ENCODE data around the gene BDNF. TPM values are rescaled to one million over a fixed set of nuclear protein-coding genes. Genes with fewer than 3 reads are reported as not detected.

BDNF gene
- total RNA-seq, 1 donor from 2014 or later, result 1.6 TPM

DNA sequence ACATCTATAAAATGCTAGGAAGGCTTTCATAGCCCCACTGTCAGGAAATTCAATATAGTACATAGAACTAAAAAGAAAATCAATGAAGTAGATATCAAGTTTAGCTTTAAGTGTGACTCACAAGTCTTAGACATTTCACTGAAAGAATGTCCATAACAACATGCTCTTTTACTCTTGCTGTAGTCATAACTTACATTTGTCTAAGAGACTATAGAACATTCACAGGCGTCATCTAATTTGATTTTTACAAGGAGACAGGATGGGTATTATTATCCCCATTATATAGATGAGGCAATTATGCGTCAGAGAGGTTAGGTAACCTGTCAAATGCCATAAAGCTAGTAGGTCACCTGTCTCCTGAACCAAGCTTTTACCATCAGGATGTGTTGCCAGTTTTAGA lies 36.9 kb downstream of the BDNF start:
- DNase-seq (ENCODE audit: low spot score), result no peak
- TF ChIP-seq CTCF (IDR thresholded peaks at IDR 0.05) (no peak), EZH2phosphoT487 (IDR thresholded peaks at IDR 0.05) (no peak), EZH2 (IDR thresholded peaks at IDR 0.05) (no peak)
- H3K27me3 ChIP-seq, result no peaks in the 10 kb centered on the region
- no peaks in the 10 kb centered on the region for H3K4me1 ChIP-seq
- H4K20me1 ChIP-seq (ENCODE audit: low read depth), result no peaks in the 10 kb centered on the region
- H3K79me2 ChIP-seq (ENCODE audit: low read depth), result no peaks in the 10 kb centered on the region
- peaks cover under 1% of the 10 kb centered on the region for H3K36me3 Mint-ChIP-seq
- H3K9me3 ChIP-seq (ENCODE audit: low read depth), result no peaks in the 10 kb centered on the region
- no peak overlapping the region for H3K27ac ChIP-seq
- no peaks in the 10 kb centered on the region for H3F3A ChIP-seq (ENCODE audit: low read depth)
- H3K4me2 ChIP-seq, result no peak overlapping the region
- no peaks in the 10 kb centered on the region for H3K36me3 ChIP-seq
- no peak overlapping the region for H3K27ac Mint-ChIP-seq
- no peaks in the 10 kb centered on the region for H3K4me1 Mint-ChIP-seq
- peaks cover under 1% of the 10 kb centered on the region for H3K27me3 Mint-ChIP-seq (ENCODE audit: insufficient read depth, low read depth)
- H3K9me3 Mint-ChIP-seq, result peaks cover 8% of the 10 kb centered on the region
- H3K9ac ChIP-seq, result no peak overlapping the region
- no peak overlapping the region for H2AFZ ChIP-seq (replicated peaks)
- no peak overlapping the region for H3K4me3 ChIP-seq
- no peak overlapping the region for H3K4me3 Mint-ChIP-seq

DNA sequence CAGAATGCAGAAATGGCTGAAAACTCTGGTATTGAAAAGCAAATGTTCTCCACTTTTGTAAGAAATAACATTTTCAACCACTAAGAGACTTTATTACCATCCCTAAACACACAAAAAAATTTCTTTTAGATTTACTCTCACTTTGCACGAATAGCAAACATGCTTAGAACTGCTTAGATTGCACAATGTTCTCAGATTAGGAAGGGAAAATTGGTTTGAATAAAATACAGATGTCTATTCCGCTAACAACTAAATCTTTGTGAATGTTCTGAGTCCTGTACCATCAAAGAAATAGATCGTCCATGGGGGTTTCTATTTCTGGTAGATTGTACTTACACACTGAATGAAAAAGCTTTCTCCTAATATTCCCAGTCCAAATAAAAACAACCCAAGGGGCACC lies 40.1 kb downstream of the BDNF start:
- peaks cover 4% of the 10 kb centered on the region for H3K9me3 Mint-ChIP-seq
- Histone ChIP-seq H3K4me2 (no peak overlapping the region), H3K27me3 (no peaks in the 10 kb centered on the region), H3K79me2 (ENCODE audit: low read depth) (no peaks in the 10 kb centered on the region), H3K9me3 (ENCODE audit: low read depth) (no peaks in the 10 kb centered on the region), H3K36me3 (no peaks in the 10 kb centered on the region), H3K4me1 (no peaks in the 10 kb centered on the region), H3K27ac (no peak overlapping the region), H3K9ac (no peak overlapping the region), H4K20me1 (ENCODE audit: low read depth) (no peaks in the 10 kb centered on the region), H3K4me3 (no peak overlapping the region), H3F3A (ENCODE audit: low read depth) (no peaks in the 10 kb centered on the region), H2AFZ (replicated peaks) (no peak overlapping the region)
- H3K4me1 Mint-ChIP-seq, result peaks cover under 1% of the 10 kb centered on the region
- H3K4me3 Mint-ChIP-seq, result no peak overlapping the region
- H3K27me3 Mint-ChIP-seq (ENCODE audit: insufficient read depth, low read depth), result peaks cover 2% of the 10 kb centered on the region
- H3K27ac Mint-ChIP-seq, result no peak overlapping the region
- no peak for TF ChIP-seq EZH2 (IDR thresholded peaks at IDR 0.05)
- no peak for TF ChIP-seq EZH2phosphoT487 (IDR thresholded peaks at IDR 0.05)
- no peak for TF ChIP-seq CTCF (IDR thresholded peaks at IDR 0.05)
- H3K36me3 Mint-ChIP-seq, result peaks cover 12% of the 10 kb centered on the region
- DNase-seq (ENCODE audit: low spot score), result no peak

DNA sequence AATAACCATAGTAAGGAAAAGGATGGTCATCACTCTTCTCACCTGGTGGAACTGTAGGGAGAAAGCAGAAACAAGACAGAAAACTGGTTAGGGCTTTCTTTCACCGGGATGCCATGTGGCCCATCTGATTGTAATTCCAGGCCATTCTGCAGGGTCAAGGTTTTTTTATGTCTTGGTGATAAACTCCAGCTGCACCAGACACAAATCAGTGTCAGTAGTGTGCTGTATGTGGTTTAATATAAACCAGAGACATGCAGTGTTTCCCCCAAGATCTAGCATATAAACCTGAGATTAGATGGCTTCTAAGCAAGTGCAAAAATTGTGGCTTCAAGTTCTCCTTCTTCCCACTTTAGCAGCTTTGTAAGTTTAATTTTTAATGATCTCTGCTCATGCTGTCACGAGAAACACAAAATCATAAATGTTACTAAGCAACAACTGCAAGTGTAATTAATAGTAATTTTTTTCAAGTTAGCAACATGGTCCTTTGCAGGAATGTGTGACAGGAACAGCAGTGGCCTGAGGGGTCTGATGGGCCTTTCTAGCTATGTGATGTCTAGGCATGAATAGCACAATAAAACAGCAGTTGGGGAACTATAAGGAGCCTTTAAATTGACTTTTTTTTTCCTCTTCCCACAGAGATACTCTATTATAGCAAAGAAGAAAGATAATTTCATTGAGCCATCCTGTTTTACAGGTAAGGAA lies 41.6 kb downstream of the BDNF start:
- Histone ChIP-seq H4K20me1 (ENCODE audit: low read depth) (no peaks in the 10 kb centered on the region), H3K27ac (no peak overlapping the region), H3K4me2 (no peak overlapping the region), H3K9ac (no peak overlapping the region), H3K36me3 (no peaks in the 10 kb centered on the region), H3K27me3 (no peaks in the 10 kb centered on the region), H3K4me1 (no peaks in the 10 kb centered on the region), H2AFZ (replicated peaks) (no peak overlapping the region), H3K9me3 (ENCODE audit: low read depth) (no peaks in the 10 kb centered on the region), H3F3A (ENCODE audit: low read depth) (no peaks in the 10 kb centered on the region), H3K79me2 (ENCODE audit: low read depth) (no peaks in the 10 kb centered on the region), H3K4me3 (no peak overlapping the region)
- DNase-seq (ENCODE audit: low spot score), result no peak
- Mint-ChIP-seq H3K4me3 (no peak overlapping the region), H3K9me3 (peaks cover 4% of the 10 kb centered on the region), H3K36me3 (peaks cover 14% of the 10 kb centered on the region), H3K27me3 (ENCODE audit: insufficient read depth, low read depth) (peaks cover 2% of the 10 kb centered on the region), H3K27ac (no peak overlapping the region), H3K4me1 (peaks cover 12% of the 10 kb centered on the region)
- TF ChIP-seq EZH2phosphoT487 (IDR thresholded peaks at IDR 0.05), result no peak
- TF ChIP-seq EZH2 (IDR thresholded peaks at IDR 0.05), result no peak
- no peak for TF ChIP-seq CTCF (IDR thresholded peaks at IDR 0.05)

All from neural progenitor cell (in vitro differentiated cells).